Calu3 (cell line): ENCODE data around the gene ST8SIA2. TPM values are rescaled to one million over a fixed set of nuclear protein-coding genes. Genes with fewer than 3 reads are reported as not detected.

Source experiments
- BruUV-seq: library from RNA; stranded (reverse); fragments of 400-500 nt; replicated peaks from 2 replicates; lab custom pipeline; 2021; lab: Mats Ljungman, UMichigan
- CTCF ChIA-PET: fragments of 300-600 bp; sonication (Branson Sonifier 250); formaldehyde crosslinking; loops from one replicate; lab custom pipeline; 2022; ENCODE audit warnings: antibody characterized with exemption; lab: Charles Lee
- DNase-seq: peaks from one replicate; pipeline ENCODE4 v3.0.0; 2022
- H3K27ac Mint-ChIP-seq: one replicate; pipeline ENCODE4 v1.8.0; 2022; ENCODE audit warnings: mixed read lengths; ENCODE audit not compliant: unreplicated experiment
- H3K27me3 Mint-ChIP-seq: one replicate; pipeline ENCODE4 v1.8.0; 2022; ENCODE audit warnings: mixed read lengths; ENCODE audit not compliant: unreplicated experiment
- H3K36me3 Mint-ChIP-seq: one replicate; pipeline ENCODE4 v1.8.0; 2022; ENCODE audit warnings: mild to moderate bottlenecking, moderate library complexity, mixed read lengths; ENCODE audit not compliant: insufficient read depth, unreplicated experiment
- H3K4me1 Mint-ChIP-seq: one replicate; pipeline ENCODE4 v1.8.0; 2022; ENCODE audit warnings: mild to moderate bottlenecking, low read depth, mixed read lengths; ENCODE audit not compliant: unreplicated experiment
- H3K4me3 Mint-ChIP-seq: one replicate; pipeline ENCODE4 v1.8.0; 2022; ENCODE audit warnings: mild to moderate bottlenecking, low read depth, moderate library complexity, mixed read lengths; ENCODE audit not compliant: unreplicated experiment
- H3K9me3 Mint-ChIP-seq: one replicate; pipeline ENCODE4 v1.8.0; 2022; ENCODE audit warnings: low read depth, mixed read lengths; ENCODE audit not compliant: unreplicated experiment
- CTCF ChIP-seq: fragments of 200-600 bp; IDR thresholded peaks from one replicate; pipeline ENCODE4 v1.8.0; 2022; ENCODE audit warnings: antibody characterized with exemption; ENCODE audit not compliant: unreplicated experiment
- intact Hi-C: fragments of 100-400 bp; cut with micrococcal nuclease; formaldehyde crosslinking; loops from one replicate; pipeline ENCODE4 v1.10.0; 2022; ENCODE audit not compliant: unreplicated experiment
- total RNA-seq: library from RNA; stranded (reverse); gene quantifications from 2 replicates; pipeline ENCODE4 v1.2.3, GENCODE V29; 2022

The ST8SIA2 gene
- total RNA-seq, 1 experiment from 2014 or later = not detected

GRCh38 chr15:92399271-92399950 lies 5.7 kb downstream of the ST8SIA2 start:
- Mint-ChIP-seq H3K9me3 (no peaks in the 10 kb centered on the region), H3K4me1 (no peaks in the 10 kb centered on the region), H3K36me3 (no peaks in the 10 kb centered on the region), H3K4me3 (no peak overlapping the region), H3K27me3 (peaks cover 78% of the 10 kb centered on the region), H3K27ac (no peak overlapping the region)
- intact Hi-C loops = no loop called here
- no TSS peak for BruUV-seq
- no peak for TF ChIP-seq CTCF
- no peak for DNase-seq
- CTCF ChIA-PET = no interaction called here

GRCh38 chr15:92400573-92400972 lies 6.9 kb downstream of the ST8SIA2 start:
- no peak for DNase-seq
- no peak for TF ChIP-seq CTCF
- Mint-ChIP-seq H3K4me3 (no peak overlapping the region), H3K27me3 (peaks cover 77% of the 10 kb centered on the region), H3K4me1 (no peaks in the 10 kb centered on the region), H3K9me3 (no peaks in the 10 kb centered on the region), H3K36me3 (no peaks in the 10 kb centered on the region), H3K27ac (no peak overlapping the region)
- no TSS peak for BruUV-seq
- intact Hi-C loops = no loop called here
- CTCF ChIA-PET = interaction anchor here (1.1 kb wide), 1 partner anchor 9 kb away, joined by 4 read pairs; no protein-coding TSS in a partner anchor

GRCh38 chr15:92400980-92401787 lies 7.5 kb downstream of the ST8SIA2 start:
- Mint-ChIP-seq H3K4me3 (no peak overlapping the region), H3K27me3 (peaks cover 74% of the 10 kb centered on the region)

GRCh38 chr15:92402751-92403150 lies 9.1 kb downstream of the ST8SIA2 start:
- Mint-ChIP-seq H3K36me3 (no peaks in the 10 kb centered on the region), H3K4me1 (no peaks in the 10 kb centered on the region), H3K27me3 (peaks cover 71% of the 10 kb centered on the region), H3K4me3 (no peak overlapping the region), H3K9me3 (no peaks in the 10 kb centered on the region), H3K27ac (no peak overlapping the region)
- intact Hi-C loops = no loop called here
- no peak for TF ChIP-seq CTCF
- CTCF ChIA-PET = interaction anchor here (1.1 kb wide), 1 partner anchor 11 kb away, joined by 3 read pairs; no protein-coding TSS in a partner anchor
- no TSS peak for BruUV-seq
- no peak for DNase-seq

More at GRCh38 chr15:92400980-92401787, 7.5 kb downstream of the ST8SIA2 start:
- intact Hi-C loops = no loop called here
- CTCF ChIA-PET = interaction anchor here (0.8 to 1.1 kb wide), 3 partner anchors 10 to 12 kb away, joined by 3 to 4 read pairs (median 4); no protein-coding TSS in a partner anchor
- Mint-ChIP-seq H3K36me3 (no peaks in the 10 kb centered on the region), H3K9me3 (no peaks in the 10 kb centered on the region), H3K27ac (no peak overlapping the region), H3K4me1 (no peaks in the 10 kb centered on the region)
- no TSS peak for BruUV-seq
- no peak for TF ChIP-seq CTCF
- DNase-seq = no peak
